Measurements from ENCODE around the gene RHOA. TPM values are rescaled to one million over a fixed set of nuclear protein-coding genes. Genes with fewer than 3 reads are reported as not detected.
"Not testable (repeated sequence)": the region's sequence is repeated elsewhere in the genome, so short reads cannot be mapped to it uniquely, and the experiment has no call there.

Gene RHOA
- total RNA-seq, 6 donors from 2014 or later = 206 to 611 (median 456) TPM

DNA sequence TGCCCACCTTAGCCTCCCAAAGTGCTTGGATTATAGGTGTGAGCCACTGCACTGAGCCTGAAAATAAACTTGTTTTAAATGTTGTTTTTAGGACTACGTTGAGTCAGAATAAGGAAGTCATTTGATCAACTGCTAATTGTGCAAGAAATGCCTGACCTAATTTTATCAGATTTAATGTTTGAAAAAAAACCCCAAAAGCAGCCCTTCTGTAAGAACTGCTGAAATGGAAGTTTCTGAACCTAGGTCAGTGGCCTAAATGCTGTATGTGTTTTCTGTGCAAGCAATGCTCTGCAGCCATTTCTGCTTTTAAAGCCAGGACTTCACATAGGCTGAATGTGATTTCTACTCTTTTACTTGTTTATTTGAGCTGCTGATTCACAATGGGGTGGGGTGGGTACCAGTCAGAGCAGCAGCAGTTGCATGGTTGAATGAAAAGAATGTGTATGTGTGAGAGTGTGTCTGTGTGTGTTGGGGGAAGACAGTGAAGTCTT, 60.2 kb downstream of the RHOA start:
- Histone ChIP-seq H3K27me3 (no peaks in the 10 kb centered on the region), H3K4me1 (peaks cover 69 to 74% (median 71%) of the 10 kb centered on the region in 4 donors), H3K4me3 (no peak overlapping the region), H3K9me3 (no peaks in the 10 kb centered on the region), H3K27ac (peak overlapping the region; percentile 58 to 99 (median 88)), H3K36me3 (peaks cover 0 to 19% (median 8%) of the 10 kb centered on the region in 4 donors)
- ATAC-seq (ENCODE audit: low FRiP score in 2 of 2) (peak in 1 of 2 donors; percentile 43), DNase-seq (no peak)
- WGBS, 2 donors = 5 to 8% methylated on average over 1 of the region's 1 CpG
- peak in 1 of 4 donors; percentile 34 for TF ChIP-seq POLR2A (IDR thresholded peaks at IDR 0.05)
- TF ChIP-seq EP300 (IDR thresholded peaks at IDR 0.05) = no peak

GRCh38 chr3:49349348-49350114, 62.2 kb downstream of the RHOA start:
- DNase-seq (no peak), ATAC-seq (ENCODE audit: low FRiP score in 2 of 2) (no peak)
- no peaks in the 10 kb centered on the region for H3K27me3 ChIP-seq
- no peaks in the 10 kb centered on the region for H3K9me3 ChIP-seq
- H3K4me1 ChIP-seq = peaks cover 64 to 71% (median 67%) of the 10 kb centered on the region in 4 donors
- WGBS, 2 donors = 65 to 67% methylated on average over 3 of the region's 3 CpGs
- no peak overlapping the region for H3K4me3 ChIP-seq
- peaks cover 0 to 3% (median 0%) of the 10 kb centered on the region in 4 donors for H3K36me3 ChIP-seq
- no peak for TF ChIP-seq POLR2A (IDR thresholded peaks at IDR 0.05)
- TF ChIP-seq, protein P1, sequence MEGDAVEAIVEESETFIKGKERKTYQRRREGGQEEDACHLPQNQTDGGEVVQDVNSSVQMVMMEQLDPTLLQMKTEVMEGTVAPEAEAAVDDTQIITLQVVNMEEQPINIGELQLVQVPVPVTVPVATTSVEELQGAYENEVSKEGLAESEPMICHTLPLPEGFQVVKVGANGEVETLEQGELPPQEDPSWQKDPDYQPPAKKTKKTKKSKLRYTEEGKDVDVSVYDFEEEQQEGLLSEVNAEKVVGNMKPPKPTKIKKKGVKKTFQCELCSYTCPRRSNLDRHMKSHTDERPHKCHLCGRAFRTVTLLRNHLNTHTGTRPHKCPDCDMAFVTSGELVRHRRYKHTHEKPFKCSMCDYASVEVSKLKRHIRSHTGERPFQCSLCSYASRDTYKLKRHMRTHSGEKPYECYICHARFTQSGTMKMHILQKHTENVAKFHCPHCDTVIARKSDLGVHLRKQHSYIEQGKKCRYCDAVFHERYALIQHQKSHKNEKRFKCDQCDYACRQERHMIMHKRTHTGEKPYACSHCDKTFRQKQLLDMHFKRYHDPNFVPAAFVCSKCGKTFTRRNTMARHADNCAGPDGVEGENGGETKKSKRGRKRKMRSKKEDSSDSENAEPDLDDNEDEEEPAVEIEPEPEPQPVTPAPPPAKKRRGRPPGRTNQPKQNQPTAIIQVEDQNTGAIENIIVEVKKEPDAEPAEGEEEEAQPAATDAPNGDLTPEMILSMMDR (IDR thresholded peaks at IDR 0.05) = no peak
- TF ChIP-seq POLR2AphosphoS5 (IDR thresholded peaks at IDR 0.05) = peak; percentile 12 to 15
- TF ChIP-seq EP300 (IDR thresholded peaks at IDR 0.05) = peak in 1 of 4 donors; percentile 10
- H3K27ac ChIP-seq = peak overlapping the region; percentile 47 to 99 (median 72)

DNA sequence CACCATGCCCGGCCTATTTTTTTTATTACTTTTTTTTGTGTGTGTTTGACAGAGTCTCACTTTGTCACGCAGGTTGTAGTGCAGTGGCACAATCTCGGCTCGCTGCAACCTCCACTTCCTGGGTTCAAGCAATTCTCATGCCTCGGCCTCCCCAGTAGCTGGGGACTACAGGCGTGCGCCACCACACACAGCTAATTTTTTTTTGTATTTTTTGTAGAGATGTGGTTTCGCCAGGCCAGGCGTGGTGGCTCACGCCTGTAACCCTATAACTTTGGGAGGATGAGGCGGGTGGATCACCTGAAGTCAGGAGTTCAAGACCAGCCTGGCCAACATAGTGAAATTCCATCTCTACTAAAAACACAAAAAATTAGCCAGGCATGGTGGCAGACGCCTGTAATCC, 63.4 kb downstream of the RHOA start:
- Histone ChIP-seq H3K4me1 (peaks cover 66 to 73% (median 69%) of the 10 kb centered on the region in 4 donors), H3K27ac (peak overlapping the region; percentile 88 to 99 (median 92))
- H3K36me3 ChIP-seq; DNase-seq; H3K27me3 ChIP-seq; H3K9me3 ChIP-seq; ATAC-seq (ENCODE audit: low FRiP score in 2 of 2); H3K4me3 ChIP-seq: not testable (repeated sequence)
- 90 to 97% methylated on average over 12 of the region's 12 CpGs for WGBS, 2 donors

DNA sequence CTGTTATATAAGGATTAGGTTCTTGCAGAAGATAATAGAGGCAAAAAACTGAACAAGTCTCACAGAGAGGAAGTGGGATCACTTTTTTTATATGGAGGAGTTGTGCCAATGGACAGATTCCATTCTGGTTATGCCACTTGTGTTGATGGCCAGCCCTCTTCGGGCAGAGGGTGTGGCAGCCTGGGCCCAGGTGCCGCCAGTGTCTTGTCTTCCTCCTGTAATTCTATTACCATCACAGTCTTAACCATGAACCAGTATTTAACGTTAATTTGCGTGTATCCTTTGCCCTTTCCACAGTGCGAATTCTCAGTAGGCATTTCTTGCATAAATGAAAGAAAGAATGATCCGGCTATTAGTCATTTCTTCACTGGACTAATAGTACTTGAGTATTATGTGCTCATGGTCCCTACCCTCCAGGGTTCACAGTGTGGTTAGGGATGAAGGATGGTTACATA, 65.0 kb downstream of the RHOA start:
- ATAC-seq (ENCODE audit: low FRiP score in 2 of 2) (no peak), DNase-seq (peak in 1 of 2 donors; percentile 41)
- Histone ChIP-seq H3K27me3 (no peaks in the 10 kb centered on the region), H3K4me1 (peaks cover 54 to 69% (median 62%) of the 10 kb centered on the region in 4 donors), H3K4me3 (no peak overlapping the region), H3K36me3 (no peaks in the 10 kb centered on the region), H3K27ac (peak overlapping the region; percentile 88 to 99 (median 92)), H3K9me3 (no peaks in the 10 kb centered on the region)
- TF ChIP-seq POLR2AphosphoS5 (IDR thresholded peaks at IDR 0.05) (no peak), POLR2A (IDR thresholded peaks at IDR 0.05) (no peak), EP300 (IDR thresholded peaks at IDR 0.05) (no peak)
- TF ChIP-seq, protein P1 (IDR thresholded peaks at IDR 0.05) = no peak
- 72 to 77% methylated on average over 6 of the region's 6 CpGs for WGBS, 2 donors

GRCh38 chr3:49343163-49343562, 68.6 kb downstream of the RHOA start:
- H3K9me3 ChIP-seq = no peaks in the 10 kb centered on the region
- H3K4me1 ChIP-seq = peaks cover 53 to 64% (median 61%) of the 10 kb centered on the region in 4 donors
- H3K27ac ChIP-seq = peak overlapping the region; percentile 94 to 99 (median 96)
- WGBS, 2 donors = 70 to 80% methylated on average over 3 of the region's 3 CpGs
- no peaks in the 10 kb centered on the region for H3K27me3 ChIP-seq
- TF ChIP-seq EP300 (IDR thresholded peaks at IDR 0.05) (no peak), POLR2A (IDR thresholded peaks at IDR 0.05) (peak in 1 of 4 donors; percentile 6), POLR2AphosphoS5 (IDR thresholded peaks at IDR 0.05) (no peak)
- ATAC-seq (ENCODE audit: low FRiP score in 2 of 2) = no peak
- H3K4me3 ChIP-seq = no peak overlapping the region
- H3K36me3 ChIP-seq = no peaks in the 10 kb centered on the region
- no peak for DNase-seq

DNA sequence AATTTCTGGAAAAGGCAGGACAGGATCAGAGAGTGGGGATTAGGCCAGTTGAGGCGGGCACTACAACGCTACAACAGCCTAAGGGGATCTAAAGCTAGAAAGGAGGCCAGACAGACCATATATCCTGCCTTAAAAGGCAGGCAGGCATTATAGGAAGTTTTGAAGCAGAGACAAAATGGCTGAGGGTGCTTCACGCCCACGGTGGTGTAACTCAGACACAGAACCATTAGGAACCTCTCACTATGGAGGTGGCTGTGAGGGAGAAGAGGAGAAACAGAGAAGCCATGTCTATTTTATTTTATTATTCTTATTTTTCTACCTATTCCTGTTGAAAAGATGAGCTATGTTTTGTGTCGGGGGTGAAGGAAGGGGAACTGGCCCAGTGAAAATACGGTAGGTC, 69.8 kb downstream of the RHOA start:
- Histone ChIP-seq H3K4me3 (no peak overlapping the region), H3K27me3 (no peaks in the 10 kb centered on the region), H3K27ac (peak overlapping the region; percentile 94 to 99 (median 96)), H3K36me3 (peaks cover 0 to 3% (median 1%) of the 10 kb centered on the region in 4 donors), H3K9me3 (no peaks in the 10 kb centered on the region), H3K4me1 (peaks cover 45 to 65% (median 61%) of the 10 kb centered on the region in 4 donors)
- TF ChIP-seq, protein P1 (IDR thresholded peaks at IDR 0.05) = no peak
- TF ChIP-seq POLR2A (IDR thresholded peaks at IDR 0.05) (no peak), POLR2AphosphoS5 (IDR thresholded peaks at IDR 0.05) (no peak), EP300 (IDR thresholded peaks at IDR 0.05) (no peak)
- 85 to 90% methylated on average over 6 of the region's 6 CpGs for WGBS, 2 donors
- ATAC-seq (ENCODE audit: low FRiP score in 2 of 2) = no peak
- DNase-seq = no peak

Measured in upper lobe of left lung (tissue), 6 donors.